Calu3 (cell line): ENCODE results near the gene AASS. TPM values are rescaled to one million over a fixed set of nuclear protein-coding genes. Genes with fewer than 3 reads are reported as not detected.

Experiments
- BruUV-seq: library from RNA; stranded (reverse); fragments of 400-500 nt; replicated peaks from 2 replicates; lab custom pipeline; 2021; lab: Mats Ljungman, UMichigan
- CTCF ChIA-PET: fragments of 300-600 bp; sonication (Branson Sonifier 250); formaldehyde crosslinking; loops from one replicate; lab custom pipeline; 2022; ENCODE audit warnings: antibody characterized with exemption; lab: Charles Lee
- DNase-seq: peaks from one replicate; pipeline ENCODE4 v3.0.0; 2022
- H3K27ac Mint-ChIP-seq: one replicate; pipeline ENCODE4 v1.8.0; 2022; ENCODE audit warnings: mixed read lengths; ENCODE audit not compliant: unreplicated experiment
- H3K27me3 Mint-ChIP-seq: one replicate; pipeline ENCODE4 v1.8.0; 2022; ENCODE audit warnings: mixed read lengths; ENCODE audit not compliant: unreplicated experiment
- H3K36me3 Mint-ChIP-seq: one replicate; pipeline ENCODE4 v1.8.0; 2022; ENCODE audit warnings: mild to moderate bottlenecking, moderate library complexity, mixed read lengths; ENCODE audit not compliant: insufficient read depth, unreplicated experiment
- H3K4me1 Mint-ChIP-seq: one replicate; pipeline ENCODE4 v1.8.0; 2022; ENCODE audit warnings: mild to moderate bottlenecking, low read depth, mixed read lengths; ENCODE audit not compliant: unreplicated experiment
- H3K4me3 Mint-ChIP-seq: one replicate; pipeline ENCODE4 v1.8.0; 2022; ENCODE audit warnings: mild to moderate bottlenecking, low read depth, moderate library complexity, mixed read lengths; ENCODE audit not compliant: unreplicated experiment
- H3K9me3 Mint-ChIP-seq: one replicate; pipeline ENCODE4 v1.8.0; 2022; ENCODE audit warnings: low read depth, mixed read lengths; ENCODE audit not compliant: unreplicated experiment
- CTCF ChIP-seq: fragments of 200-600 bp; IDR thresholded peaks from one replicate; pipeline ENCODE4 v1.8.0; 2022; ENCODE audit warnings: antibody characterized with exemption; ENCODE audit not compliant: unreplicated experiment
- intact Hi-C: fragments of 100-400 bp; cut with micrococcal nuclease; formaldehyde crosslinking; loops from one replicate; pipeline ENCODE4 v1.10.0; 2022; ENCODE audit not compliant: unreplicated experiment
- total RNA-seq: library from RNA; stranded (reverse); gene quantifications from 2 replicates; pipeline ENCODE4 v1.2.3, GENCODE V29; 2022

AASS gene
- total RNA-seq, 1 experiment from 2014 or later, result 18.7 TPM

DNA sequence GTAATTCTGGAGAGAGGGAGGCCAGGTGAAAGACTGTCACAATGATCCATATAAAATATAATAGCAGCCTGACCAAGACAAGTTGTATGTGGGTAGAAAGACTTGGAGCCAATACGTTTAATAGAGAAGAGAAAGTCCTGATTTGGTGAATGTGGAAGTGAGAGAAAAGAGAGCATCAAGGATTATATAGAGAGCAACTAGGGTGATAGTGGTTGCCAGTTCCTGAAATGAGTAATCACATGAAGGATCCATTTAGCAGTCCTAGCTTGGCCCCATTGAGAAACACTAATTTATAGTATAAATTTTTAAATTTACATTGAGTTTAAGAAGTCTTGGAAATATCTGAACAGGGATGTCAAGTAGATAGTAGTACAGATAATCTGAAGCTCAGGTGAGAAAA lies 74.0 kb downstream of the AASS start:
- Mint-ChIP-seq H3K27ac (no peak overlapping the region), H3K36me3 (no peaks in the 10 kb centered on the region), H3K4me3 (no peak overlapping the region), H3K27me3 (no peaks in the 10 kb centered on the region), H3K9me3 (no peaks in the 10 kb centered on the region), H3K4me1 (peaks cover 6% of the 10 kb centered on the region)
- DNase-seq, result no peak
- intact Hi-C loops, result no loop called here
- CTCF ChIA-PET, result no interaction called here
- no TSS peak for BruUV-seq
- no peak for TF ChIP-seq CTCF

DNA sequence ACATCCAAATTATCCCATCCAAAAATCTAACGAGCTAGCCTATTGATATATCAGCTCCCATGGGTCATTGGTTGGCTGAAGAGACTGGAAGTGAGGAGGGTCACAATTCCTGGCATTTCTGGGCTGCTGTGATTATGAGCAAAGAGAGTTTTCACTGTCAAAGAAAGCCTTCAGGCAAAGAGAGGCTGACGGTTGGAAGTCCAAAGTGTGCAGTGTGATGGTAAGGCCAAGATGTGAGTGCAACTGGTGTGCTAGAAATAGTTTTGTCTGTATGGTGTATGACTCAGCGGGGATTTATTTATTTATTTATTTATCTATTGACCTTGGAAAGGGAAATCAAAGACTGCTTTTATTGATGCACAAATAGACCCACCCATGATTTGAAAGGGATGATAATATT lies 75.0 kb downstream of the AASS start:
- Mint-ChIP-seq H3K36me3 (no peaks in the 10 kb centered on the region), H3K4me3 (no peak overlapping the region), H3K9me3 (no peaks in the 10 kb centered on the region), H3K27me3 (no peaks in the 10 kb centered on the region), H3K4me1 (peaks cover 6% of the 10 kb centered on the region), H3K27ac (no peak overlapping the region)
- no TSS peak for BruUV-seq
- DNase-seq, result no peak
- TF ChIP-seq CTCF, result no peak
- CTCF ChIA-PET, result interaction anchor here (1.0 kb wide), 1 partner anchor 24 kb away, joined by 3 read pairs; no protein-coding TSS in a partner anchor
- intact Hi-C loops, result no loop called here

DNA sequence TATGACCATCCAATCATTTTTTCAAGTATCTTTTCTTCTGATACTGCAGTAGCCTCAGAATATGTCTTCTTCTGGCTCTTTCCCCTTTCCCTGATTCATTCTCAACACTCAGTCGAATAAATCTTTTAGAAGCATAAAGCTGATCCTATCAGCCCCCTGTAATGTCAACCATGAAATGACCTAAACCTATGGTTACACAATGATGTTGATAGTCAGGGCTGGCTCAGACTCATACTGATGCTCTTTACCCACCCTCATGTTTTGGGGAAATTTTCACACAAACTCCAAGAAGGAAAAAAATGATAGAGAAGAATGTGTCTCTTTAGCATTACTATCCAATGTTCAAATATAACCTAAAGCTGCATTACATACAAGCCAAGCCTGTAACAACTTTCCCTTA lies 76.0 kb downstream of the AASS start:
- intact Hi-C loops, result no loop called here
- no peak overlapping the region for H3K4me3 Mint-ChIP-seq
- DNase-seq, result no peak
- no peaks in the 10 kb centered on the region for H3K9me3 Mint-ChIP-seq
- TF ChIP-seq CTCF, result no peak
- H3K27ac Mint-ChIP-seq, result no peak overlapping the region
- CTCF ChIA-PET, result no interaction called here
- H3K4me1 Mint-ChIP-seq, result peaks cover 6% of the 10 kb centered on the region
- BruUV-seq, result no TSS peak
- no peaks in the 10 kb centered on the region for H3K36me3 Mint-ChIP-seq
- no peaks in the 10 kb centered on the region for H3K27me3 Mint-ChIP-seq

- no peaks in the 10 kb centered on the region for H3K36me3 Mint-ChIP-seq
- intact Hi-C loops, result no loop called here
- no peak for DNase-seq
- TF ChIP-seq CTCF, result no peak
- H3K4me3 Mint-ChIP-seq, result no peak overlapping the region
- CTCF ChIA-PET, result interaction anchor here (0.5 to 0.6 kb wide), 2 partner anchors 223 to 471 kb away, joined by 3 to 5 read pairs; no protein-coding TSS in a partner anchor
- no peaks in the 10 kb centered on the region for H3K9me3 Mint-ChIP-seq
- BruUV-seq, result no TSS peak
- no peak overlapping the region for H3K27ac Mint-ChIP-seq
- H3K4me1 Mint-ChIP-seq, result peaks cover 6% of the 10 kb centered on the region
- no peaks in the 10 kb centered on the region for H3K27me3 Mint-ChIP-seq
Observed at GRCh38 chr7:122067077-122067476, 77.0 kb downstream of the AASS start.
